GM12878 (cell line): ENCODE data around the gene ZMAT3.

ENCODE experiments used
- MYC ChIP-seq: IDR thresholded peaks from 2 replicates; pipeline ENCODE4 v1.6.1; 2011; ENCODE audit warnings: mild to moderate bottlenecking, low read length, moderate library complexity, inconsistent platforms; ENCODE audit not compliant: insufficient read depth, insufficient replicate concordance, insufficient read length, severe bottlenecking
- NFYB ChIP-seq: IDR thresholded peaks from 2 replicates; pipeline ENCODE4 v1.6.1; 2011; ENCODE audit warnings: low read depth, mild to moderate bottlenecking, low read length, improper control_type of control experiment, moderate library complexity; ENCODE audit not compliant: insufficient read depth
- RAD21 ChIP-seq: IDR thresholded peaks from 2 replicates; pipeline ENCODE4 v1.6.1; 2011; ENCODE audit warnings: mild to moderate bottlenecking, low read depth, low read length, moderate library complexity; ENCODE audit not compliant: insufficient read depth

DNA sequence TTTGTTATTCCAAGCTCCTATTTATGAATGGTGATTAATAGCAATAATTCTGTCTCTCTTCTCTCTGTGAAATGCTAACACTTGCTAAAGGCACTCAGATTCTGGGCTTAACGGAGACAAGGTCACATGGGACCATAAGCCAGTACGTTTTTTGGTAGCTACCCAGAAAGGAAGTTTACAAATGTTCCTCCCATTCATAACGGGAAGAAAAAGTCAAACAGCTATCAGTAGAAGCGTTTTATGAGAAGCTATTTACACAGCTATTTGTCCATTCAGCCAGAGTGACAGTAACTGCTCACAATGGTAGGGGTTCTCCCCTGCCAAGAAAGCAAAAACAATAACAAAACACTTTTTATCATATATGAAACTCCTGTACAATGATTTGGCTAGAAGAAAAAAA lies 51.5 kb downstream of the ZMAT3 start:
- no peak for TF ChIP-seq RAD21
- 0 out of 2 replicates have a peak, but pooled peaks have one; percentile 31 for TF ChIP-seq NFYB
- TF ChIP-seq MYC, result no peak
